ENCODE measurements around the gene NDC80.

Gene NDC80

GRCh38 chr18:2570772-2571199, 571 bp upstream of the NDC80 start:
- peak overlapping the region; percentile 68 for H3K4me3 ChIP-seq (ENCODE audit: low read depth, low read length)
- TF ChIP-seq, protein P1, sequence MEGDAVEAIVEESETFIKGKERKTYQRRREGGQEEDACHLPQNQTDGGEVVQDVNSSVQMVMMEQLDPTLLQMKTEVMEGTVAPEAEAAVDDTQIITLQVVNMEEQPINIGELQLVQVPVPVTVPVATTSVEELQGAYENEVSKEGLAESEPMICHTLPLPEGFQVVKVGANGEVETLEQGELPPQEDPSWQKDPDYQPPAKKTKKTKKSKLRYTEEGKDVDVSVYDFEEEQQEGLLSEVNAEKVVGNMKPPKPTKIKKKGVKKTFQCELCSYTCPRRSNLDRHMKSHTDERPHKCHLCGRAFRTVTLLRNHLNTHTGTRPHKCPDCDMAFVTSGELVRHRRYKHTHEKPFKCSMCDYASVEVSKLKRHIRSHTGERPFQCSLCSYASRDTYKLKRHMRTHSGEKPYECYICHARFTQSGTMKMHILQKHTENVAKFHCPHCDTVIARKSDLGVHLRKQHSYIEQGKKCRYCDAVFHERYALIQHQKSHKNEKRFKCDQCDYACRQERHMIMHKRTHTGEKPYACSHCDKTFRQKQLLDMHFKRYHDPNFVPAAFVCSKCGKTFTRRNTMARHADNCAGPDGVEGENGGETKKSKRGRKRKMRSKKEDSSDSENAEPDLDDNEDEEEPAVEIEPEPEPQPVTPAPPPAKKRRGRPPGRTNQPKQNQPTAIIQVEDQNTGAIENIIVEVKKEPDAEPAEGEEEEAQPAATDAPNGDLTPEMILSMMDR (conservative IDR thresholded peaks at IDR 0.05; ENCODE audit: low read depth, low read length): peak; percentile 41
- DNase-seq (ENCODE audit: low read depth): peak; percentile 70

DNA sequence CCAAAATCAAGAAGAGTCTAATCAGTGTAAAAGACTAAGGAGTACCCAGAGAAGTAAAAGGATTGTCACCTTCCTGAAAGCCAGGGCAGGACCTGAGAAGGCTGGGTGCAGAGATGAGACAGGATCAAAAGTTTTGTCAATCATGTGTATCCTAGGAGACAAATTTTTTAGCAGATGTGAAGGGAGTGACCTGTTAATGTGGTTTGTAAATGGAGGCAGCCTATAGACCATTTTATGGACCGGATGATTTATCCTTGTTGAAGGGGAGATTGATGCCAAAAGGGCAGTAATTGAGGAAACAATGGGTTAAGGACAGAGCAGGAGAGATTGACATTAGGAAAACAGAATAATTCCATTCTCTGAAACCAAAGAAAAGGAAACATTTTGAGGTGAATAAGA, 813 bp downstream of the NDC80 start:
- TF ChIP-seq, protein P1 (conservative IDR thresholded peaks at IDR 0.05; ENCODE audit: low read depth, low read length): no peak
- peak overlapping the region; percentile 68 for H3K4me3 ChIP-seq (ENCODE audit: low read depth, low read length)
- DNase-seq (ENCODE audit: low read depth): no peak

DNA sequence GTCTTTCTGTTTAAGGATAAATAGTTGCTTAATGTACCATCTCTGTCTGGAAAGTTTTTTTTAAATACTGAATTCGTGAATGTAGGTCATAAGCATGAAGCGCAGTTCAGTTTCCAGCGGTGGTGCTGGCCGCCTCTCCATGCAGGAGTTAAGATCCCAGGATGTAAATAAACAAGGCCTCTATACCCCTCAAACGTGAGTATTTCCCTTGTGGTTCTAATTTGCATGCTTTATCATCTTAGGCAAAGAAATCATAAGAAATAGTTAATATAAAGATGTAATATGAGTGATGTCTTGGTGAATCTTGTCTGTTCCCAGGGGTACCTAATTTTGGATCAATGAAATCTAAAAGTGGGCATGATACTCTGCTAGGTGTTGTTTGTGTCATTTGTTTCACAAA, 1.5 kb downstream of the NDC80 start:
- peak; percentile 39 for DNase-seq (ENCODE audit: low read depth)
- TF ChIP-seq, protein P1 (conservative IDR thresholded peaks at IDR 0.05; ENCODE audit: low read depth, low read length): no peak
- H3K4me3 ChIP-seq (ENCODE audit: low read depth, low read length): peak overlapping the region; percentile 1

GRCh38 chr18:2573408-2573807, 2.1 kb downstream of the NDC80 start:
- no peak overlapping the region for H3K4me3 ChIP-seq (ENCODE audit: low read depth, low read length)
- DNase-seq (ENCODE audit: low read depth): peak; percentile 10
- TF ChIP-seq, protein P1 (conservative IDR thresholded peaks at IDR 0.05; ENCODE audit: low read depth, low read length): no peak

DNA sequence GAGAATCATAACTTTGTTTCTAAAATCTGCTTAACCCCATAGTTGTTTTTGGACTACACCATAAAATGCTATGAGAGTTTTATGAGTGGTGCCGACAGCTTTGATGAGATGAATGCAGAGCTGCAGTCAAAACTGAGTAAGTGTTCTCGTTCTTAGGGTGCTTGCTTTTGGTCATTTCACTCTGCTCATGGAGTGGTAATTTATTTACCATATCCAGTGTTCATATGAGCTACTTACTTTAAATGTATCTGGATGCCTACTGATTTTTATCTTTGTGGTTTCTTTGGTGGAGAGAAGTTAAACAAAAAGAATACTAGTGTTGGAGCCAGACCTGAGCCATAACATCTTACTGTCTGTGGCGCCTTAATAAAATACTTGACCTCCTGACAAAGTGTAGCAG, 16.4 kb downstream of the NDC80 start:
- TF ChIP-seq, protein P1 (conservative IDR thresholded peaks at IDR 0.05; ENCODE audit: low read depth, low read length): no peak
- DNase-seq (ENCODE audit: low read depth): peak; percentile 14
- no peak overlapping the region for H3K4me3 ChIP-seq (ENCODE audit: low read depth, low read length)

- no peak for DNase-seq (ENCODE audit: low read depth)
- no peak overlapping the region for H3K4me3 ChIP-seq (ENCODE audit: low read depth, low read length)
Observed at GRCh38 chr18:2588666-2589344, 17.4 kb downstream of the NDC80 start.

More at GRCh38 chr18:2588666-2589344, 17.4 kb downstream of the NDC80 start:
- TF ChIP-seq, protein P1 (conservative IDR thresholded peaks at IDR 0.05; ENCODE audit: low read depth, low read length): no peak

Measured in choroid plexus epithelial cell (primary cell).